NCI-H2081 (cell line): ENCODE data around the gene TIRAP.
A peak's percentile ranks its signal among the peaks of the same experiment; 100 is the strongest.

Experiments
- DNase-seq, 2 experiments: peaks; one replicate each; lab custom pipeline; 2025; lab: John Stamatoyannopoulos, UW

Gene TIRAP

GRCh38 chr11:126322996-126323395 is 40.1 kb downstream of the TIRAP start:
- no peak for DNase-seq

- no peak for DNase-seq
These were observed 44.5 kb downstream of the TIRAP start for GRCh38 chr11:126327281-126328000.

GRCh38 chr11:126328001-126328390 is 45.1 kb downstream of the TIRAP start:
- no peak for DNase-seq

GRCh38 chr11:126328444-126328843 is 45.6 kb downstream of the TIRAP start:
- peak in 1 of 2 experiments; percentile 53 for DNase-seq

GRCh38 chr11:126328938-126329643 is 46.2 kb downstream of the TIRAP start:
- DNase-seq: no peak

- no peak for DNase-seq
These were observed 46.8 kb downstream of the TIRAP start for GRCh38 chr11:126329644-126330211.

- DNase-seq: no peak
These were observed 48.4 kb downstream of the TIRAP start for GRCh38 chr11:126331286-126331685.

- no peak for DNase-seq
These were observed 49.4 kb downstream of the TIRAP start for GRCh38 chr11:126332221-126332711.

GRCh38 chr11:126333142-126333541 is 50.2 kb downstream of the TIRAP start:
- DNase-seq: no peak

- no peak for DNase-seq
These were observed 52.0 kb downstream of the TIRAP start for GRCh38 chr11:126334659-126335462.

- DNase-seq: no peak
These were observed 52.5 kb downstream of the TIRAP start for GRCh38 chr11:126335463-126335760.

GRCh38 chr11:126336138-126336541 is 53.2 kb downstream of the TIRAP start:
- no peak for DNase-seq

- no peak for DNase-seq
These were observed 53.8 kb downstream of the TIRAP start for GRCh38 chr11:126336671-126337101.

- no peak for DNase-seq
These were observed 54.2 kb downstream of the TIRAP start for GRCh38 chr11:126337126-126337473.

- DNase-seq: no peak
These were observed 54.8 kb downstream of the TIRAP start for GRCh38 chr11:126337474-126338241.

GRCh38 chr11:126338346-126339055 is 55.6 kb downstream of the TIRAP start:
- DNase-seq: no peak

GRCh38 chr11:126339073-126339862 is 56.4 kb downstream of the TIRAP start:
- no peak for DNase-seq

- no peak for DNase-seq
These were observed 57.1 kb downstream of the TIRAP start for GRCh38 chr11:126339863-126340434.

GRCh38 chr11:126340960-126341606 is 58.2 kb downstream of the TIRAP start:
- no peak for DNase-seq
